ENCODE data around the gene OGFOD3. TPM values are rescaled to one million over a fixed set of nuclear protein-coding genes. Genes with fewer than 3 reads are reported as not detected.
A peak's percentile ranks its signal among the peaks of the same experiment; 100 is the strongest.
"Not testable (repeated sequence)": the region's sequence is repeated elsewhere in the genome, so short reads cannot be mapped to it uniquely, and the experiment has no call there.

The OGFOD3 gene
- total and polyA plus RNA-seq, 9 of the 15 experiments (the other 6 are each of a cell fraction or from before 2014, with no cell fraction given): 0.69 to 44.7 (median 18.9) TPM

DNA sequence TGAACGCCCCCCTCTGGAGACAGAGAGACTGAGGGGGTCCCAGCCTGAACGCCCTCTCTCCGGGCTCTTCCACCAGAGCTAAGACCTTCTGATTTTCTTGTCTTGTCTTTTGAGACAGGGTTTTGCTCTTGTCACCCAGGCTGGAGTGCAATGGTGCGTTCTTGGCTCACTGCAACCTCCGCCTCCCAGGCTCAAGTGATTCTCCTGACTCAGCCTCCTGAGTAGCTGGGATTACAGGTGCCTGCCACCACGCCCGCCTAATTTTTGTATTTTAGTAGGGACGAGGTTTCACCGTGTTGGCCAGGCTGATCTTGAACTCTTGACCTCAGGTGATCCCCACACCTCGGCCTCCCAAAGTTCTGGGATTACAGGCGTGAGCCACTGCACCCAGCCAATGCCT lies 70.4 kb downstream of the OGFOD3 start:
- 46% methylated on average over 11 of the region's 11 CpGs for WGBS (ENCODE audit: insufficient coverage, low coverage, missing lambda C conversion rate)
- H3K9ac ChIP-seq (ENCODE audit: insufficient read depth in 1 of 2, low read depth in 2 of 2, low read length in 2 of 2); H3K4me3 ChIP-seq; H3K79me2 ChIP-seq (ENCODE audit: control insufficient read depth, insufficient read depth, low read length); ATAC-seq; DNase-seq (ENCODE audit: extremely low read depth in 1 of 4, low spot score in 3 of 4); CTCF ChIA-PET (ENCODE audit: low intra/inter-chr PET ratio); H3K27ac ChIP-seq (ENCODE audit: extremely low read depth, low read depth, low read length); H3K27me3 ChIP-seq (ENCODE audit: control insufficient read depth in 2 of 2, insufficient read depth in 2 of 2, low read length in 2 of 2); in situ Hi-C loops (cut with MboI); H4K20me1 ChIP-seq (replicated peaks; ENCODE audit: control insufficient read depth, insufficient read depth, low read length); FAIRE-seq; H3K4me2 ChIP-seq (ENCODE audit: insufficient read depth, low read length); H3K9me3 ChIP-seq (replicated peaks; ENCODE audit: control insufficient read depth, insufficient read depth, low read depth, low read length); H2AFZ ChIP-seq (ENCODE audit: low read depth, low read length); BruUV-seq (replicated peaks); H3K36me3 ChIP-seq (ENCODE audit: control insufficient read depth, insufficient read depth, low read length); H3K9me1 ChIP-seq (ENCODE audit: control insufficient read depth, insufficient read depth, low read length): not testable (repeated sequence)
- peaks cover 44 to 82% of the 10 kb centered on the region in 2 experiments for H3K4me1 ChIP-seq (replicated peaks in 1 of 2; ENCODE audit: control insufficient read depth in 2 of 2, insufficient read depth in 2 of 2, low read length in 2 of 2)
- TF ChIP-seq, protein P1, sequence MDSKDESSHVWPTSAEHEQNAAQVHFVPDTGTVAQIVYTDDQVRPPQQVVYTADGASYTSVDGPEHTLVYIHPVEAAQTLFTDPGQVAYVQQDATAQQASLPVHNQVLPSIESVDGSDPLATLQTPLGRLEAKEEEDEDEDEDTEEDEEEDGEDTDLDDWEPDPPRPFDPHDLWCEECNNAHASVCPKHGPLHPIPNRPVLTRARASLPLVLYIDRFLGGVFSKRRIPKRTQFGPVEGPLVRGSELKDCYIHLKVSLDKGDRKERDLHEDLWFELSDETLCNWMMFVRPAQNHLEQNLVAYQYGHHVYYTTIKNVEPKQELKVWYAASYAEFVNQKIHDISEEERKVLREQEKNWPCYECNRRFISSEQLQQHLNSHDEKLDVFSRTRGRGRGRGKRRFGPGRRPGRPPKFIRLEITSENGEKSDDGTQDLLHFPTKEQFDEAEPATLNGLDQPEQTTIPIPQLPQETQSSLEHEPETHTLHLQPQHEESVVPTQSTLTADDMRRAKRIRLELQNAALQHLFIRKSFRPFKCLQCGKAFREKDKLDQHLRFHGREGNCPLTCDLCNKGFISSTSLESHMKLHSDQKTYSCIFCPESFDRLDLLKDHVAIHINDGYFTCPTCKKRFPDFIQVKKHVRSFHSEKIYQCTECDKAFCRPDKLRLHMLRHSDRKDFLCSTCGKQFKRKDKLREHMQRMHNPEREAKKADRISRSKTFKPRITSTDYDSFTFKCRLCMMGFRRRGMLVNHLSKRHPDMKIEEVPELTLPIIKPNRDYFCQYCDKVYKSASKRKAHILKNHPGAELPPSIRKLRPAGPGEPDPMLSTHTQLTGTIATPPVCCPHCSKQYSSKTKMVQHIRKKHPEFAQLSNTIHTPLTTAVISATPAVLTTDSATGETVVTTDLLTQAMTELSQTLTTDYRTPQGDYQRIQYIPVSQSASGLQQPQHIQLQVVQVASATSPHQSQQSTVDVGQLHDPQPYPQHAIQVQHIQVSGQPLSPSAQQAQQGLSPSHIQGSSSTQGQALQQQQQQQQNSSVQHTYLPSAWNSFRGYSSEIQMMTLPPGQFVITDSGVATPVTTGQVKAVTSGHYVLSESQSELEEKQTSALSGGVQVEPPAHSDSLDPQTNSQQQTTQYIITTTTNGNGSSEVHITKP (IDR thresholded peaks at IDR 0.05; ENCODE audit: partially characterized antibody): peak; percentile 50
- POLR2A ChIA-PET: interaction anchor here (0.6 to 1.7 kb wide), 3 partner anchors 10 to 19 kb away, joined by 3 to 4 read pairs (median 3); no protein-coding TSS in a partner anchor
- intact Hi-C loops (cut with micrococcal nuclease): loop anchor here (10.0 kb wide), 1 partner anchor 313 kb away; the partner anchor contains the start of genes DCXR and RAC3
